Sigmoid colon (tissue), 7 donors: ENCODE results near the gene HBS1L. TPM values are rescaled to one million over a fixed set of nuclear protein-coding genes. Genes with fewer than 3 reads are reported as not detected.

Source experiments
- DNase-seq: peaks from one replicate; pipeline ENCODE4 v3.0.0-alpha.2; 2019
- H3K27ac ChIP-seq, 4 donors: fragments of 200-600 bp; sonication (generic); one replicate each; pipeline ENCODE4 v1.5.1; 2016 to 2019; ENCODE audit warnings: mild to moderate bottlenecking in 1 of 4
- H3K27me3 ChIP-seq, 3 donors: fragments of 200-600 bp; sonication (generic); one replicate each; pipeline ENCODE4 v1.5.1; 2019; ENCODE audit warnings: mild to moderate bottlenecking in 1 of 3
- H3K36me3 ChIP-seq, 4 donors: fragments of 200-600 bp; sonication (generic); one replicate each; pipeline ENCODE4 v1.5.1; 2016 to 2019
- H3K4me1 ChIP-seq, 4 donors: fragments of 200-600 bp; sonication (generic); one replicate each; pipeline ENCODE4 v1.5.1; 2017 to 2019
- H3K4me3 ChIP-seq, 4 donors: fragments of 200-600 bp; sonication (generic); one replicate each; pipeline ENCODE4 v1.5.1; 2017 to 2019; ENCODE audit warnings: mild to moderate bottlenecking in 2 of 4, moderate library complexity in 1 of 4
- H3K9me3 ChIP-seq, 4 donors: fragments of 200-600 bp in 3 of 4; sonication (generic) in 3 of 4; one replicate each; pipeline versions ENCODE4 v1.5.1 to v1.6.1; 2013 to 2019
- EP300 ChIP-seq, 4 donors: sonication (generic); formaldehyde crosslinking; IDR thresholded peaks; one replicate each; pipeline ENCODE4 v1.6.1; 2017; ENCODE audit warnings: antibody characterized with exemption in 4 of 4
- POLR2A ChIP-seq, 2 donors: fragments of 450-650 bp; IDR thresholded peaks; one replicate each; pipeline ENCODE4 v1.6.1; 2016; ENCODE audit warnings: antibody characterized with exemption in 2 of 2, mild to moderate bottlenecking in 2 of 2, moderate library complexity in 2 of 2
- POLR2AphosphoS5 ChIP-seq, 4 donors: sonication (generic); formaldehyde crosslinking; IDR thresholded peaks; one replicate each; pipeline ENCODE4 v1.6.1; 2017; ENCODE audit warnings: antibody characterized with exemption in 4 of 4
- WGBS, 2 donors: extraction: QIAGEN DNeasy Blood & Tissue Kit; methylation state at CpG; one replicate each; pipeline ENCODE4 v1.1.7; 2013; 5-methylcytosine and 5-hydroxymethylcytosine counted together
- intact Hi-C: fragments of 100-400 bp; cut with DNase I; formaldehyde crosslinking; loops from one replicate; pipeline ENCODE4 v1.15.1; 2023
- polyA plus RNA-seq, 3 donors: library from polyadenylated mRNA; stranded (reverse); fragments of 200-250 nt; gene quantifications; one replicate each; pipeline ENCODE4 v1.2.3, GENCODE V29; 2013
- total RNA-seq, 4 donors: library from RNA; depleted of rRNA; stranded (reverse); fragments of >200 nt; gene quantifications; one replicate each; pipeline ENCODE4 v1.1.0, GENCODE V29; 2016
- TF ChIP-seq, protein P1 (sequence below), 4 experiments: fragments of 450-650 bp in 3 of 4; fragments of 200-600 bp in 1 of 4; IDR thresholded peaks; one replicate each; pipeline ENCODE4 v1.5.1; 2016 to 2019; ENCODE audit warnings: antibody characterized with exemption in 4 of 4, mild to moderate bottlenecking in 3 of 4, moderate library complexity in 2 of 4
- donor health status: healthy with polysubstance abuse.
- donor health status: Bipolar disorder and iron deficiency.
- donor health status: healthy.

The HBS1L gene
- total and polyA plus RNA-seq, 7 donors, result 14.4 to 61.9 (median 37.1) TPM

DNA sequence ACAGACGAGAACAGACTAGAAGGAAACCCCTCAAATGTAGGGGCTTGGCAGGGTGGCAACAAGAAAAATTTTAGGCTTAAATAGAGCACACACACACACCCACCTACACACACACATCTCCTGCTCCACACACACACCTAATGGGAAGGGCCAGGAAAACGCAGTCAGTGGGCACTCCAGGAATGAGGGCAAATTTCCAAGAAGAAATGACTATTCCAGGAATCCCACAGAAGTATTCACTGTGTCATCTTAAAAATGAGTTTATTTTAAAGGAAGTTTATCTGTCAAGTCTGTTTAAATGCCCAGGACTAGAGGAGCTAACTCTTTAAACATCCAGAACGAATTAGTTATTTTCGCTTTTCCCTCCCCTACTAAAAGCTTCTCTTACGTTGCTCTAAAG lies 117.7 kb downstream of the HBS1L start:
- no peaks in the 10 kb centered on the region for H3K36me3 ChIP-seq
- no peaks in the 10 kb centered on the region for H3K9me3 ChIP-seq
- H3K27ac ChIP-seq, result peak overlapping the region in 1 of 4 donors; percentile 10
- H3K4me3 ChIP-seq, result no peak overlapping the region
- intact Hi-C loops, result no loop called here
- DNase-seq, result no peak
- peaks cover 0 to 13% (median 6%) of the 10 kb centered on the region in 4 donors for H3K4me1 ChIP-seq
- no peaks in the 10 kb centered on the region for H3K27me3 ChIP-seq
- 81 to 83% methylated on average over 5 of the region's 5 CpGs for WGBS, 2 donors
- TF ChIP-seq EP300 (IDR thresholded peaks at IDR 0.05) (no peak), POLR2A (IDR thresholded peaks at IDR 0.05) (no peak), POLR2AphosphoS5 (IDR thresholded peaks at IDR 0.05) (no peak)
- TF ChIP-seq, protein P1, sequence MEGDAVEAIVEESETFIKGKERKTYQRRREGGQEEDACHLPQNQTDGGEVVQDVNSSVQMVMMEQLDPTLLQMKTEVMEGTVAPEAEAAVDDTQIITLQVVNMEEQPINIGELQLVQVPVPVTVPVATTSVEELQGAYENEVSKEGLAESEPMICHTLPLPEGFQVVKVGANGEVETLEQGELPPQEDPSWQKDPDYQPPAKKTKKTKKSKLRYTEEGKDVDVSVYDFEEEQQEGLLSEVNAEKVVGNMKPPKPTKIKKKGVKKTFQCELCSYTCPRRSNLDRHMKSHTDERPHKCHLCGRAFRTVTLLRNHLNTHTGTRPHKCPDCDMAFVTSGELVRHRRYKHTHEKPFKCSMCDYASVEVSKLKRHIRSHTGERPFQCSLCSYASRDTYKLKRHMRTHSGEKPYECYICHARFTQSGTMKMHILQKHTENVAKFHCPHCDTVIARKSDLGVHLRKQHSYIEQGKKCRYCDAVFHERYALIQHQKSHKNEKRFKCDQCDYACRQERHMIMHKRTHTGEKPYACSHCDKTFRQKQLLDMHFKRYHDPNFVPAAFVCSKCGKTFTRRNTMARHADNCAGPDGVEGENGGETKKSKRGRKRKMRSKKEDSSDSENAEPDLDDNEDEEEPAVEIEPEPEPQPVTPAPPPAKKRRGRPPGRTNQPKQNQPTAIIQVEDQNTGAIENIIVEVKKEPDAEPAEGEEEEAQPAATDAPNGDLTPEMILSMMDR (IDR thresholded peaks at IDR 0.05), result no peak

DNA sequence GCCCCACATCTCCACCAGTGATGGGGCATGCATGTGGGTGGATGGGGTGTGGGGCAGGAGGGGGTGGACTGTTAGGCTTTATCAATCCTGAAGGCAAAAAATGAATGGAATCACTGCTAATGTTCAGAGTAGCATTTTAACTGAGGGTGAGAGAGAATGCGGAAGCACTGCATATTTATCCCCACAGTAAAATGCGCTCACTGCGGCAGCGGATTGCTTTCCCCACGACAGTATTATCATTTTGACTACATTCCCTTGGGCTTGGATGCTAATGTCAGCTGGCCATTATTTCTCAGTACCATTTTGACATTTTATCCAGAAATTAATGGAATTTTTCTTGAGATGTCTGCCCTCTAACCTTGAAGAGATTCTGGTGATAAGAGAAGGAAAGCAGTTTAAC lies 118.1 kb downstream of the HBS1L start:
- H3K27me3 ChIP-seq, result no peaks in the 10 kb centered on the region
- DNase-seq, result no peak
- intact Hi-C loops, result no loop called here
- WGBS, 2 donors, result 95 to 96% methylated on average over 5 of the region's 5 CpGs
- no peaks in the 10 kb centered on the region for H3K36me3 ChIP-seq
- no peak for TF ChIP-seq POLR2AphosphoS5 (IDR thresholded peaks at IDR 0.05)
- TF ChIP-seq, protein P1 (IDR thresholded peaks at IDR 0.05), result no peak
- no peak for TF ChIP-seq POLR2A (IDR thresholded peaks at IDR 0.05)
- TF ChIP-seq EP300 (IDR thresholded peaks at IDR 0.05), result no peak
- no peak overlapping the region for H3K27ac ChIP-seq
- H3K9me3 ChIP-seq, result no peaks in the 10 kb centered on the region
- H3K4me3 ChIP-seq, result no peak overlapping the region
- peaks cover 0 to 13% (median 6%) of the 10 kb centered on the region in 4 donors for H3K4me1 ChIP-seq

DNA sequence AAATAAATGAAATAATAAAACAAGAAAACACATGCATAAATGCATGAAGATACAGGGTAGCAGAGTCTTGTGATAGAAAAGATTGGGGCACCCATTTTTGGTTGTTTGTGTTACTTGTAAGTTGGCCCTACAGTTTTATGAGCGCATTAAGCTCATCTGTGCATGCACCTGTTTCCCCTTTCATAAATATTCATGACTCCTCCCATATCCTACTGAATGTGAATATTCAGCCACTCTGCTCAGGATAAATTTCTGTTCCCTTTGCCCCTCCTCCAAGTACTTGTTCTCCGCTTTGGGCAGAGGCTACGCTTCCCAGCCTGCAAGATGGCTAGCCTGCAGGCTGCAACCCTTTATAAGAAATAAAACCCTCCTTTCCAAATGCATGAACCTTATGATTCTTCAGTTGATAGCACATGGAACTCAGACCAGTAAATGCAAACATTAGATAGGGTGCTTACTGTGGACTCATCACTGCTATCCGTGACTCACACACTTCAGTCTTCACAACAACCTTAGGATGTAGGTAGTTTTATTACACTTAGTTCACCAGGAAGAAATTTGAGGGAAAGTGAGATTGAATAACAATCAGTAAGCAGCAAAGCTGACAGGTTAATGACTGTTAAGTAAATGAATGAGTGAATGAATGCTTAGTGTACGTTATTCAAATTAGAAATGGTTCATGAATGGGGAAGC lies 119.7 kb downstream of the HBS1L start:
- no peaks in the 10 kb centered on the region for H3K9me3 ChIP-seq
- no peak overlapping the region for H3K4me3 ChIP-seq
- no peaks in the 10 kb centered on the region for H3K27me3 ChIP-seq
- intact Hi-C loops, result no loop called here
- H3K4me1 ChIP-seq, result peaks cover 0 to 13% (median 6%) of the 10 kb centered on the region in 4 donors
- no peak overlapping the region for H3K27ac ChIP-seq
- TF ChIP-seq EP300 (IDR thresholded peaks at IDR 0.05) (no peak), POLR2A (IDR thresholded peaks at IDR 0.05) (no peak), POLR2AphosphoS5 (IDR thresholded peaks at IDR 0.05) (no peak)
- TF ChIP-seq, protein P1 (IDR thresholded peaks at IDR 0.05), result no peak
- no peaks in the 10 kb centered on the region for H3K36me3 ChIP-seq
- no peak for DNase-seq
- 71 to 91% methylated on average over 5 of the region's 5 CpGs for WGBS, 2 donors

- Histone ChIP-seq H3K27ac (peak overlapping the region in 1 of 4 donors; percentile 44), H3K9me3 (no peaks in the 10 kb centered on the region), H3K36me3 (no peaks in the 10 kb centered on the region), H3K4me1 (peaks cover 0 to 11% (median 5%) of the 10 kb centered on the region in 4 donors), H3K27me3 (no peaks in the 10 kb centered on the region), H3K4me3 (no peak overlapping the region)
- intact Hi-C loops, result no loop called here
- TF ChIP-seq POLR2AphosphoS5 (IDR thresholded peaks at IDR 0.05) (no peak), POLR2A (IDR thresholded peaks at IDR 0.05) (no peak), EP300 (IDR thresholded peaks at IDR 0.05) (no peak)
- TF ChIP-seq, protein P1 (IDR thresholded peaks at IDR 0.05), result no peak
- 84 to 89% methylated on average over 11 of the region's 11 CpGs for WGBS, 2 donors
- DNase-seq, result no peak
Measured at GRCh38 chr6:134932535-134933470, 121.8 kb downstream of the HBS1L start.
